OCI-LY1 (cell line): ENCODE results near the gene MYO15A.

ENCODE experiments used
- EZH2 ChIP-seq: fragments of 200-600 bp; sonication (generic), shearing (Covaris generic); IDR thresholded peaks from 2 replicates; pipeline ENCODE4 v1.8.0; 2017; ENCODE audit warnings: borderline replicate concordance, mixed run types, mild to moderate bottlenecking, antibody characterized with exemption, low read length, moderate library complexity, mixed read lengths
- TF ChIP-seq, protein P1 (sequence below): fragments of 200-600 bp; sonication (generic), shearing (Covaris generic); IDR thresholded peaks from 2 replicates; pipeline ENCODE4 v1.5.1; 2017; ENCODE audit warnings: mild to moderate bottlenecking, antibody characterized with exemption, low read length, moderate library complexity, mixed read lengths

DNA sequence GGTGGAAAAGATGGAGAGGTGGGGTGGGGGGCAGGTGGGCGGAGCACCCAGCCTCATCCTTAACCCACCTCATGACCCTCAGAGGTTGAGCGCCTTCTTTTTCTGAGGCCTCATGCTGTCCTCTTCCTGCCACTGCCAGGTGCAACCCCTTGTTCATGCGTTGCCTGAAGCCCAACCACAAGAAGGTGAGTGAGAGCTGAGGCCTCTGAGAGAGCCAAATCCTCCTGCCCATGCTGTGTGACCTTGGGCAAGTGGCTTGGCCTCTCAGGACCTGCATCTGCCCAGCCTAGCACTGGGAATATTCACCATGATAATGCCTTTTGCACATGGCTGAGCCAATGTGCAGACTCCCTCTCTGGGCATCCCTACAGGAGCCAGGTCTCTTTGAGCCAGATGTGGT lies 32.1 kb downstream of the MYO15A start:
- TF ChIP-seq, protein P1, sequence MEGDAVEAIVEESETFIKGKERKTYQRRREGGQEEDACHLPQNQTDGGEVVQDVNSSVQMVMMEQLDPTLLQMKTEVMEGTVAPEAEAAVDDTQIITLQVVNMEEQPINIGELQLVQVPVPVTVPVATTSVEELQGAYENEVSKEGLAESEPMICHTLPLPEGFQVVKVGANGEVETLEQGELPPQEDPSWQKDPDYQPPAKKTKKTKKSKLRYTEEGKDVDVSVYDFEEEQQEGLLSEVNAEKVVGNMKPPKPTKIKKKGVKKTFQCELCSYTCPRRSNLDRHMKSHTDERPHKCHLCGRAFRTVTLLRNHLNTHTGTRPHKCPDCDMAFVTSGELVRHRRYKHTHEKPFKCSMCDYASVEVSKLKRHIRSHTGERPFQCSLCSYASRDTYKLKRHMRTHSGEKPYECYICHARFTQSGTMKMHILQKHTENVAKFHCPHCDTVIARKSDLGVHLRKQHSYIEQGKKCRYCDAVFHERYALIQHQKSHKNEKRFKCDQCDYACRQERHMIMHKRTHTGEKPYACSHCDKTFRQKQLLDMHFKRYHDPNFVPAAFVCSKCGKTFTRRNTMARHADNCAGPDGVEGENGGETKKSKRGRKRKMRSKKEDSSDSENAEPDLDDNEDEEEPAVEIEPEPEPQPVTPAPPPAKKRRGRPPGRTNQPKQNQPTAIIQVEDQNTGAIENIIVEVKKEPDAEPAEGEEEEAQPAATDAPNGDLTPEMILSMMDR: no peak
- no peak for TF ChIP-seq EZH2
